Central memory CD8-positive, alpha-beta T cell (primary cell): ENCODE measurements around the gene ZNF516.

Experiments
- ATAC-seq: fragments of 150-1000 bp; cut with Tn5 transposase; replicated peaks from 2 replicates; pipeline ENCODE4 v1.10.0; 2022; ENCODE audit warnings: mild to moderate bottlenecking, moderate FRiP score, moderate number of reproducible peaks; ENCODE audit not compliant: poor library complexity, severe bottlenecking; ENCODE audit errors: extremely low read depth
- DNase-seq, 2 donors: peaks; one replicate each; pipeline ENCODE4 v3.0.0; 2021; ENCODE audit warnings: low spot score in 2 of 2
- H3K27ac Mint-ChIP-seq: one replicate; pipeline ENCODE4 v1.8.0; 2022; ENCODE audit warnings: low read depth, mild to moderate bottlenecking, moderate library complexity, mixed read lengths
- H3K27me3 Mint-ChIP-seq: one replicate; pipeline ENCODE4 v1.8.0; 2022; ENCODE audit warnings: mixed read lengths
- H3K36me3 Mint-ChIP-seq: one replicate; pipeline ENCODE4 v1.8.0; 2022; ENCODE audit warnings: mild to moderate bottlenecking, moderate library complexity, mixed read lengths; ENCODE audit not compliant: insufficient read depth
- H3K4me1 Mint-ChIP-seq: one replicate; pipeline ENCODE4 v1.8.0; 2022; ENCODE audit warnings: mixed read lengths
- H3K4me3 Mint-ChIP-seq: one replicate; pipeline ENCODE4 v1.8.0; 2022; ENCODE audit warnings: mild to moderate bottlenecking, moderate library complexity, mixed read lengths
- H3K9me3 Mint-ChIP-seq: one replicate; pipeline ENCODE4 v1.8.0; 2022; ENCODE audit warnings: mixed read lengths

ZNF516 gene

GRCh38 chr18:76402026-76402990 lies 92.7 kb downstream of the ZNF516 start:
- no peaks in the 10 kb centered on the region for H3K9me3 Mint-ChIP-seq
- ATAC-seq, result no peak
- H3K4me1 Mint-ChIP-seq, result peaks cover 11% of the 10 kb centered on the region
- H3K27ac Mint-ChIP-seq, result no peak overlapping the region
- DNase-seq, result no peak
- H3K27me3 Mint-ChIP-seq, result peaks cover 11% of the 10 kb centered on the region
- no peaks in the 10 kb centered on the region for H3K36me3 Mint-ChIP-seq
- H3K4me3 Mint-ChIP-seq, result no peak overlapping the region

GRCh38 chr18:76401498-76401897 lies 93.5 kb downstream of the ZNF516 start:
- Mint-ChIP-seq H3K9me3 (no peaks in the 10 kb centered on the region), H3K27ac (no peak overlapping the region), H3K36me3 (no peaks in the 10 kb centered on the region), H3K4me1 (peaks cover 11% of the 10 kb centered on the region), H3K27me3 (peaks cover 8% of the 10 kb centered on the region), H3K4me3 (no peak overlapping the region)
- ATAC-seq, result no peak
- DNase-seq, result no peak

- Mint-ChIP-seq H3K27me3 (no peaks in the 10 kb centered on the region), H3K36me3 (no peaks in the 10 kb centered on the region), H3K9me3 (no peaks in the 10 kb centered on the region), H3K4me3 (no peak overlapping the region), H3K4me1 (peaks cover 5% of the 10 kb centered on the region), H3K27ac (no peak overlapping the region)
- ATAC-seq, result no peak
- DNase-seq, result no peak
These were observed 95.2 kb downstream of the ZNF516 start for GRCh38 chr18:76399613-76400391.

- Mint-ChIP-seq H3K27ac (no peak overlapping the region), H3K27me3 (no peaks in the 10 kb centered on the region), H3K4me1 (peaks cover 5% of the 10 kb centered on the region)
These were observed 96.0 kb downstream of the ZNF516 start for GRCh38 chr18:76398896-76399612.

GRCh38 chr18:76398295-76398694 lies 96.7 kb downstream of the ZNF516 start:
- DNase-seq, result no peak
- H3K4me1 Mint-ChIP-seq, result peaks cover 5% of the 10 kb centered on the region

More at GRCh38 chr18:76398896-76399612, 96.0 kb downstream of the ZNF516 start:
- H3K4me3 Mint-ChIP-seq, result no peak overlapping the region
- ATAC-seq (peak; percentile 40), DNase-seq (peak; percentile 51 to 59)
- H3K36me3 Mint-ChIP-seq, result no peaks in the 10 kb centered on the region
- no peaks in the 10 kb centered on the region for H3K9me3 Mint-ChIP-seq

GRCh38 chr18:76397631-76398030 lies 97.4 kb downstream of the ZNF516 start:
- no peak overlapping the region for H3K4me3 Mint-ChIP-seq
- H3K27me3 Mint-ChIP-seq, result no peaks in the 10 kb centered on the region
- H3K4me1 Mint-ChIP-seq, result peaks cover 5% of the 10 kb centered on the region
- no peaks in the 10 kb centered on the region for H3K36me3 Mint-ChIP-seq
- no peak for ATAC-seq
- DNase-seq, result no peak
- H3K9me3 Mint-ChIP-seq, result no peaks in the 10 kb centered on the region
- no peak overlapping the region for H3K27ac Mint-ChIP-seq

More at GRCh38 chr18:76398295-76398694, 96.7 kb downstream of the ZNF516 start:
- no peaks in the 10 kb centered on the region for H3K36me3 Mint-ChIP-seq
- no peak overlapping the region for H3K4me3 Mint-ChIP-seq
- H3K27me3 Mint-ChIP-seq, result no peaks in the 10 kb centered on the region
- ATAC-seq, result no peak
- H3K9me3 Mint-ChIP-seq, result no peaks in the 10 kb centered on the region
- H3K27ac Mint-ChIP-seq, result no peak overlapping the region

- ATAC-seq, result no peak
- Mint-ChIP-seq H3K27ac (no peak overlapping the region), H3K36me3 (no peaks in the 10 kb centered on the region), H3K27me3 (no peaks in the 10 kb centered on the region), H3K4me3 (no peak overlapping the region), H3K9me3 (no peaks in the 10 kb centered on the region), H3K4me1 (peaks cover 5% of the 10 kb centered on the region)
- DNase-seq, result no peak
These were observed 98.2 kb downstream of the ZNF516 start for GRCh38 chr18:76396792-76397191.

GRCh38 chr18:76395609-76396008 lies 99.4 kb downstream of the ZNF516 start:
- H3K27me3 Mint-ChIP-seq, result no peaks in the 10 kb centered on the region
- peaks cover 5% of the 10 kb centered on the region for H3K4me1 Mint-ChIP-seq
- DNase-seq (no peak), ATAC-seq (no peak)
- no peaks in the 10 kb centered on the region for H3K9me3 Mint-ChIP-seq
- no peaks in the 10 kb centered on the region for H3K36me3 Mint-ChIP-seq
- H3K4me3 Mint-ChIP-seq, result no peak overlapping the region
- no peak overlapping the region for H3K27ac Mint-ChIP-seq

- Mint-ChIP-seq H3K36me3 (no peaks in the 10 kb centered on the region), H3K27me3 (no peaks in the 10 kb centered on the region), H3K4me1 (peaks cover 5% of the 10 kb centered on the region), H3K9me3 (no peaks in the 10 kb centered on the region), H3K4me3 (no peak overlapping the region), H3K27ac (no peak overlapping the region)
- ATAC-seq (no peak), DNase-seq (no peak)
These were observed 100.1 kb downstream of the ZNF516 start for GRCh38 chr18:76394780-76395476.

- ATAC-seq (no peak), DNase-seq (no peak)
- no peaks in the 10 kb centered on the region for H3K36me3 Mint-ChIP-seq
- H3K27me3 Mint-ChIP-seq, result peaks cover 15% of the 10 kb centered on the region
- peak overlapping the region; percentile 23 for H3K27ac Mint-ChIP-seq
- peaks cover 5% of the 10 kb centered on the region for H3K4me1 Mint-ChIP-seq
- no peak overlapping the region for H3K4me3 Mint-ChIP-seq
- no peaks in the 10 kb centered on the region for H3K9me3 Mint-ChIP-seq
These were observed 102.7 kb downstream of the ZNF516 start for GRCh38 chr18:76392349-76392748.

GRCh38 chr18:76391746-76392145 lies 103.3 kb downstream of the ZNF516 start:
- Mint-ChIP-seq H3K9me3 (no peaks in the 10 kb centered on the region), H3K36me3 (no peaks in the 10 kb centered on the region), H3K4me1 (peaks cover 10% of the 10 kb centered on the region), H3K27ac (peak overlapping the region; percentile 23), H3K4me3 (no peak overlapping the region), H3K27me3 (peaks cover 15% of the 10 kb centered on the region)
- ATAC-seq, result no peak
- DNase-seq, result no peak

- no peaks in the 10 kb centered on the region for H3K9me3 Mint-ChIP-seq
- peaks cover 15% of the 10 kb centered on the region for H3K27me3 Mint-ChIP-seq
- no peak for ATAC-seq
- no peak overlapping the region for H3K4me3 Mint-ChIP-seq
- no peak for DNase-seq
- H3K27ac Mint-ChIP-seq, result no peak overlapping the region
- H3K4me1 Mint-ChIP-seq, result peaks cover 17% of the 10 kb centered on the region
- H3K36me3 Mint-ChIP-seq, result no peaks in the 10 kb centered on the region
These were observed 104.0 kb downstream of the ZNF516 start for GRCh38 chr18:76391038-76391437.
